H54 (cell line): Measurements from ENCODE around the gene BANF2.
"Not testable (repeated sequence)": the region's sequence is repeated elsewhere in the genome, so short reads cannot be mapped to it uniquely, and the experiment has no call there.

ENCODE experiments used
- DNase-seq: peaks from one replicate; pipeline ENCODE4 v3.0.0; 2011; ENCODE audit warnings: low spot score, mixed read lengths; ENCODE audit not compliant: insufficient read length
- FAIRE-seq: peaks from 3 replicates; lab custom pipeline; 2011; peaks lifted over from hg19 to GRCh38; lab: Jason Lieb, UNC
- POLR2A ChIP-seq: IDR thresholded peaks from 2 replicates; pipeline ENCODE4 v1.6.1; 2011; ENCODE audit warnings: low read depth, mild to moderate bottlenecking, low read length

Gene BANF2

GRCh38 chr20:17758010-17758409 is 58.2 kb downstream of the BANF2 start:
- DNase-seq = no peak
- no peak for TF ChIP-seq POLR2A
- no peak for FAIRE-seq

DNA sequence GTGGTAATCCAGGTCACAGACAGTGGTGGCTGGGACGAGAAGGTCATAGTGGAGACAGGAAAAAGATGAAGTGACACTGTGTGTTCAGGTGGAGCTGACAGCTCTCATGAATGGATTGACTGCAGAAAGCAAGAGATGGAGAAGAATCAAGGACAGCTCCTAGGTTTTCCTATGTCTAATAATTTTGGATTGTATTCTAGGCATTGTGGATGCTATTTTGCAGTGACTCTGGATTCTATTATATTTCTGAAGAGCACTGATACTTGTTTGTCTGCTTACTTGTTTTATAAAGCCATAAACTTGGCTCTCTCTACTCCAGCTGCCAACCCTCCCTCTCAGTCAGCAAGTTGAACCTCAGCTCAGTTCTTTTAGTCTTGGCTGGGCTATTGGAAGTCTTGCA is 58.7 kb downstream of the BANF2 start:
- FAIRE-seq (no peak), DNase-seq (no peak)
- TF ChIP-seq POLR2A = no peak

GRCh38 chr20:17759449-17759848 is 59.7 kb downstream of the BANF2 start:
- no peak for DNase-seq
- no peak for FAIRE-seq
- no peak for TF ChIP-seq POLR2A

- FAIRE-seq (no peak), DNase-seq (peak; percentile 40)
- no peak for TF ChIP-seq POLR2A
These were observed 61.8 kb downstream of the BANF2 start for GRCh38 chr20:17761604-17762003.

DNA sequence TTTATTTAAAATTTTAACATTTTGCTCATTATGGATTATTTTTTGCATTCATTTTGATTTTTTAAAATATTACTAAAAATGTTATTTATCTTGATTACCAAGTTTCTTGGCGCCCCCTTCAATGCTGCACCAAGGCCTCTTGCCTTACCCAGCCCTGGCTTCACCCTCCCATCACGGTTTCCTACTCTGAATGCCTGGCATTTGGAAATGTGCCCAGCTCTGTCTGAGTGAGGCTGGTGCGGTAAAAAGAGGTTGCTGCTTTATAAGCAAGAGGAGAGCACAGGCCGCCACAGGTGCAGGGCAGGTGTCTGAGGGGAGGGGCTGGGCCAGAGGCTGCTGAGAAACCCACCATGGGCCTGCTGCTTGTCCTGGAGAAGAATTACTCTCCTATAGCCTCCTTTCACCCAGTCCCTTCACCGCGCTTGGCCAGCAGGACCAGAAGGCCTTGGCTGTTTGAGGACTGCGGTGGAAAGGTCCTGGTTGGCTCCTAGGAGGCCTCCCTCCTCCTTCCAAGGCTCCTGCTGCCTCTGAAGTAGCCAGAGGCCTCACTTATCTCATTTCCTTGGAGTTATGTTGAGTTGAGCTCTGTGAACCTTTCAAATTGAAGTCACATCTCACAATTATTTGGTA is 62.6 kb downstream of the BANF2 start:
- DNase-seq = no peak
- TF ChIP-seq POLR2A = no peak
- no peak for FAIRE-seq

GRCh38 chr20:17762873-17763557 is 63.2 kb downstream of the BANF2 start:
- DNase-seq = no peak
- TF ChIP-seq POLR2A = no peak
- no peak for FAIRE-seq

DNA sequence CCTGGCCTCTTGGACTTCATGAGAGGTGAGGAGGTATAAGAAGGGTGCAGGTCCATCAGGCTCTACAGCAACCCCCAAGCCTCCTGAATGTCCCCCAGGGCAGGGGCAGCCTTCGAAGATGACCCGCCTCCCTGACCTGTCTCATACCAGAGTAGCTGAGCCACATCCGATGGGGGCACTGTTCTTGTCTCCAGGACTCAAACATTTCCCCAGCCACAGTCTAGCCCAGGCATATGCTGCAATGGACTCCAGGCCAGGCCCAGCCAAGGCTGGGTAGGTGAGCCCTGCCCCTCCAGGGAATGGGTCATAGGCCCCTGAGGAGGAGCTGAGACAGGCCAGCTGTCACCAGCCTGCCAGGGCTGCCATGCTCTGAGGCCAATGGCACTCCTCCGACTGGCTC is 65.3 kb downstream of the BANF2 start:
- TF ChIP-seq POLR2A = no peak

GRCh38 chr20:17765584-17765983 is 65.8 kb downstream of the BANF2 start:
- FAIRE-seq = no peak
- DNase-seq = no peak
- TF ChIP-seq POLR2A = no peak

More for the DNA sequence above, 65.3 kb downstream of the BANF2 start:
- DNase-seq (no peak), FAIRE-seq (no peak)

GRCh38 chr20:17766226-17766625 is 66.5 kb downstream of the BANF2 start:
- TF ChIP-seq POLR2A = no peak
- DNase-seq = no peak
- no peak for FAIRE-seq

GRCh38 chr20:17767624-17768023 is 67.9 kb downstream of the BANF2 start:
- DNase-seq (no peak), FAIRE-seq (no peak)
- TF ChIP-seq POLR2A = no peak

GRCh38 chr20:17768271-17768670 is 68.5 kb downstream of the BANF2 start:
- TF ChIP-seq POLR2A = no peak
- DNase-seq (peak; percentile 27), FAIRE-seq (no peak)

- not testable (repeated sequence) for DNase-seq, FAIRE-seq
These were observed 70.0 kb downstream of the BANF2 start for GRCh38 chr20:17769716-17770115.

DNA sequence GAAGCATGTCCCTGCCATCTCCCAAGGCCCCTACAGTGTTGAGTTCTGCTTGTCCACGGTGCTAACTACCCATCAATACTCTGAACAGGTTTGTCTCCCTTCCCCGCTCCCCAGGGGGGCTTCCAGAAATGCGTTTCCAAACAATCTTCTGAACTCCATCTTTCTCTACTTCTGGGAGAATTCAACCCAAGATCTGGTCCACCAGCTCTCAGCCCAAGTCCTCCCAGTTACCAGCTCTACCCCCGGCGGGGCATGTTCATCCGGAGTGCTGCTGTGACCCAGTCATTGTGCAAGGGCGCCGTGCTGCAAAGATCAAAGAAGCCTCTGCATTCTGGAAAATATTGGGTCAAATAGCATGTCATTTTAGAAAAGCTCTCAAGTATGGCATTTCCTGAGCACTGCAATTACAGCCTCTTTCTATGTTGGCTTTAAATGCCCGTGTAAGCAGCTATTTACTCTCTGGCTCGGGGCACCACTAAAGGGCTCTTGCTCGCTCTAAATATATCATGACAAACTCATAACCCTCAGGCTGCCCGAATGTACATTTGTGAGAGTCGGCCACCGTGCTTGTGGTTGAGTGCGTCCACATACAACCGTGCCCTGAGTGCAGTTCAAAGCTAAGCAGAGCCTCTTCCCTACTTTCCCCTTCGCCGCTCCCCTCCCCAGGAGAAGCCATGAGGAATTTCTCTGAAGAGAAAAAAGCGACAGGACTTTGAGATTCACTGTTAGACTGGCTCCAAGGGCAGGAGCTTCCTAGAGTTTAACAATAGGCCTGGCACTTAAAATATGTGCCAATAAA is 71.6 kb downstream of the BANF2 start:
- DNase-seq (no peak), FAIRE-seq (no peak)
- no peak for TF ChIP-seq POLR2A

- DNase-seq = no peak
- FAIRE-seq = no peak
- TF ChIP-seq POLR2A = no peak
These were observed 72.2 kb downstream of the BANF2 start for GRCh38 chr20:17772005-17772343.
